Tibial nerve (tissue), 4 donors: ENCODE results near the gene RNASEL.

Source experiments
- CTCF ChIP-seq, 5 experiments: fragments of 200-600 bp in 3 of 5; fragments of 450-650 bp in 2 of 5; sonication (generic) in 3 of 5; IDR thresholded peaks; one replicate each; pipeline ENCODE4 v1.5.1; 2016 to 2019; ENCODE audit warnings: antibody characterized with exemption in 5 of 5, mild to moderate bottlenecking in 3 of 5, moderate library complexity in 2 of 5
- EP300 ChIP-seq, 2 donors: sonication (generic); formaldehyde crosslinking; IDR thresholded peaks; one replicate each; pipeline ENCODE4 v1.6.1; 2017; ENCODE audit warnings: antibody characterized with exemption in 2 of 2, mild to moderate bottlenecking in 1 of 2
- POLR2A ChIP-seq, 2 donors: fragments of 450-650 bp; IDR thresholded peaks; one replicate each; pipeline ENCODE4 v1.6.1; 2017; ENCODE audit warnings: antibody characterized with exemption in 2 of 2, mild to moderate bottlenecking in 2 of 2, moderate library complexity in 2 of 2

GRCh38 chr1:182601416-182601786, 12.3 kb upstream of the RNASEL start:
- TF ChIP-seq EP300 (IDR thresholded peaks at IDR 0.05) (peak in 1 of 2 donors; percentile 24), CTCF (IDR thresholded peaks at IDR 0.05) (peak; percentile 69 to 95 (median 81)), POLR2A (IDR thresholded peaks at IDR 0.05) (no peak)
